Lower leg skin (tissue), 3 donors: ENCODE measurements around the gene CACNB3.
A peak's percentile ranks its signal among the peaks of the same experiment; 100 is the strongest.

Source experiments
- CTCF ChIP-seq, 3 donors: fragments of 450-650 bp; IDR thresholded peaks; one replicate each; pipeline ENCODE4 v1.5.1; 2016; ENCODE audit warnings: antibody characterized with exemption in 3 of 3, mild to moderate bottlenecking in 3 of 3, moderate library complexity in 2 of 3
- POLR2A ChIP-seq, 2 donors: fragments of 450-650 bp; IDR thresholded peaks; one replicate each; pipeline ENCODE4 v1.6.1; 2016 to 2017; ENCODE audit warnings: antibody characterized with exemption in 2 of 2, mild to moderate bottlenecking in 1 of 2, moderate library complexity in 1 of 2

GRCh38 chr12:48795550-48796455 lies 22.5 kb upstream of the CACNB3 start:
- TF ChIP-seq CTCF (IDR thresholded peaks at IDR 0.05), result peak in 2 of 3 donors; percentile 64 to 97
- no peak for TF ChIP-seq POLR2A (IDR thresholded peaks at IDR 0.05)
